GM21528 (cell line): Measurements from ENCODE around the gene PLEKHF1.

Source experiments
- ATAC-seq: cut with Tn5 transposase; IDR thresholded peaks from one replicate; pipeline ENCODE4 v1.9.1; 2021; ENCODE audit warnings: mild to moderate bottlenecking, moderate library complexity; ENCODE audit not compliant: unreplicated experiment, low FRiP score

The PLEKHF1 gene

GRCh38 chr19:29634423-29635130 lies 30.7 kb upstream of the PLEKHF1 start:
- no peak for ATAC-seq

DNA sequence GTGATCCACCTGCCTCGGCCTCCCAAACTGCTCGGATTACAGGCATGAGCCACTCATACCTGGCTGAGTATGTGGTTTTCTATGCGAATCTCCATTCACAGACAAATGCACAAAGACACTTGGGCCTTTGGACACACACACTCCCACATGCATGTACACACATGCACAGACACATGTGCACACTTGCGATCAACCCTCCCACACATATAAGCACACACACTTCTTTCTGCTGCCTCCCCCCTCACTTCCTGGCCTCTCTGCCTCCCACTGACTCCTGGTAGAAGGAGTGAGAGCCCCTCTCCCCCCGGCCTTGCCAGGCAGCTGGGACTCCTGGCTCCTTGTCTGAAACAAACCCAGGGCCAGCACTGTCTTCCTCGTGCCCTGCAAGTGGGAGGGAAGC lies 29.3 kb upstream of the PLEKHF1 start:
- no peak for ATAC-seq

DNA sequence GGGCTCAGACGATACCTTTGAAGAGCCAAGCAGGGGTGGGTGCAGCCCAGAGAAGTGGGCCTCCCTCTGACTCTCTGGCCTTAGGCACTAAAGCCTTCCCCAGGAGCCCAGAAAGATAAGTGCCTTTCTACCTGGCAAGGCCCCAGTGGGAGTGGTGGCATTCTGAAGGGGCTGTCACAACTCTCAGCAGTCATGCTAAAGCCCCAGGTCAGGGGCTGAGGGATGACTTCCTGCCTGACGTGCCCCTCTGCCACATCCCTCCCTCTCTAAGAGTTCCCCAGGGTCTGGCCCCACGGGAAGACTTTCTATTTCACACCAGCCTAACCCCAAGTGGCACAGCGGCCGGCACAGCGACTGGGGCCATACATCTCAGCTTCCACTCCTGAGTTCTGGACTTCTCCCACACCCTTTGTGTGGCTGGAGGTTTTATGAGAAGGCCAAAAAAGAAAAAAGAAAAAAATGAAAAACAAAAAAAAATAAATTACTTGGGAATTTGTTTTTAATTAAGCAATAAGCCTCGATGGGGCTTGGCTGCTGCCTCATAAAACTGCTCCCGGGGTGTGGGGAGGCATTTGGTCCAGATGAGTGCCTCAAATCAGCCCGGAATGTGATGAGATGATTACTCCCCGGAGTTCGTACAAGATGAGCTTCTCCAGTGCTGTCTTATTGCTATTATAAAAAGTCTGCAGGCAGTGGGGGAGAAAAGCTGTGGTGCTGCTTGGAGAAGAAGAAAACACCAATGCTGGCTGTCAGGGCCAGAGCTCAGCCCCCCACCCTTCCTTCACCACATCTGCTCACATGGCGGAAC lies 28.5 kb upstream of the PLEKHF1 start:
- ATAC-seq = no peak

- ATAC-seq = no peak
Measured at GRCh38 chr19:29639086-29639485, 26.2 kb upstream of the PLEKHF1 start.

GRCh38 chr19:29640231-29640630 lies 25.0 kb upstream of the PLEKHF1 start:
- no peak for ATAC-seq

GRCh38 chr19:29641597-29641996 lies 23.7 kb upstream of the PLEKHF1 start:
- no peak for ATAC-seq

- ATAC-seq = no peak
Measured at GRCh38 chr19:29643361-29643935, 21.8 kb upstream of the PLEKHF1 start.

DNA sequence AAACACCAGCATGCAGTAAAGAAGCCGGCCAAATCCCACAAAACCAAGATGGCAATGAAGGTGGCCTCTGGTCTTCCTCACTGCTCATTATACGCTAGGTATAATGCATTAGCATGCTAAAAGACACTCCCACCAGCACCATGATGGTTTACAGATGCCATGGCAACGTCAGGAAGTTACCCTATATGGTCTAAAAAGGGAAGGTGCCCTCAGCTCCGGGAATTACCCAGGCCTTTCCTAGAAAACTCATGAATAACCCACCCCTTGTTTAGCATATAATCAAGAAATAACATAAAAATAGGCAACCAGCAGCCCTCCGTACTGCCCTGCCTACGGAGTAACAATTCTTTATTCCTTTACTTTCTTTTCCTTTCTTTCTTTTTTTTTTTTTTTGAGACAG lies 21.1 kb upstream of the PLEKHF1 start:
- ATAC-seq = no peak

DNA sequence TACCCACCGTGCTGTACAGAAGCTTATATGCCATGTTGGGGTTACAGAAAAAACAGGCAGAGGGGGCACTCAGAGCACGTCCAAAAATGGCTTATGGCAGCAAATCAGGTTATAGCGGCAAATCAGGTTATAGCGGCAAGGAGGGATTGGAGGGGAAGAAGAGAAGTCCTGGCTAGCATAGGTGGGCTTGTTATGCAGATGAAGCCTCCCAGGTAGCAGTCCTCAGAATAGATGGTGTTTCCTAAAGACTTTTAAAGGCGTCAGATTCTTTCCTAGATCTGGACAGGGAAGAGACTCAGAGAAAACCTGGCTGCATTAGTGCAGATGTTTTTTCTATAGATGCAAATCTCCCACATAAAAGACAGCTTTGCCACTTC lies 19.8 kb upstream of the PLEKHF1 start:
- ATAC-seq = no peak

- ATAC-seq = no peak
Measured at GRCh38 chr19:29645911-29646310, 19.4 kb upstream of the PLEKHF1 start.

DNA sequence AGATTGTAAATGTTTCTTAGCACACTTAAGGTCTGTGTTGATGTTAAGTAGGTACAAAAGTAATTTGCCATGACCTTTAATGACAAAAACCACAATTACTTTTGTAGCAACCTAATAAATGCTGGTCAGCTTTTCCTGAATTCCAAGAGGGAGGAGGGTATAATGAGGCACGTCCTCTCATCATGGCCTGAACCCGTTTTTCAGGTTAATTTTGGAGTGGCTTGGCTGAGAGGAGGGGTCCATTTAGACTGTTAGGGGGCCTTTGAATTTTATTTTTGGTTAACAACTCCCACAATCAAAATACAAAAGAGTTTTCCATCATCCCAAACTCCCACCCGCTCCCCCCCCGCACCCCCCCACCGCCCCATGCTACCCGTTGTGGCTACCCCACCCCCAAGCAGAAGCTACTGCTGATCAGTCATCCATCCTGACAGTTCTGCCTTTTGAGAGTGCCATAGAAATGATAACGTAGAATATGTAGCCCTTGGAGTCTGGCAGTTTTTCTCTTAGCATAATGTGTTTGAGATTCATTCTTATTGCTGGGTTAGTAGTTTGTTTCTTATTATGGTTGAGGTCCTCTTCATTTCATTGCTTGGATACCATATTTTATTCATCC lies 14.4 kb upstream of the PLEKHF1 start:
- ATAC-seq = no peak

DNA sequence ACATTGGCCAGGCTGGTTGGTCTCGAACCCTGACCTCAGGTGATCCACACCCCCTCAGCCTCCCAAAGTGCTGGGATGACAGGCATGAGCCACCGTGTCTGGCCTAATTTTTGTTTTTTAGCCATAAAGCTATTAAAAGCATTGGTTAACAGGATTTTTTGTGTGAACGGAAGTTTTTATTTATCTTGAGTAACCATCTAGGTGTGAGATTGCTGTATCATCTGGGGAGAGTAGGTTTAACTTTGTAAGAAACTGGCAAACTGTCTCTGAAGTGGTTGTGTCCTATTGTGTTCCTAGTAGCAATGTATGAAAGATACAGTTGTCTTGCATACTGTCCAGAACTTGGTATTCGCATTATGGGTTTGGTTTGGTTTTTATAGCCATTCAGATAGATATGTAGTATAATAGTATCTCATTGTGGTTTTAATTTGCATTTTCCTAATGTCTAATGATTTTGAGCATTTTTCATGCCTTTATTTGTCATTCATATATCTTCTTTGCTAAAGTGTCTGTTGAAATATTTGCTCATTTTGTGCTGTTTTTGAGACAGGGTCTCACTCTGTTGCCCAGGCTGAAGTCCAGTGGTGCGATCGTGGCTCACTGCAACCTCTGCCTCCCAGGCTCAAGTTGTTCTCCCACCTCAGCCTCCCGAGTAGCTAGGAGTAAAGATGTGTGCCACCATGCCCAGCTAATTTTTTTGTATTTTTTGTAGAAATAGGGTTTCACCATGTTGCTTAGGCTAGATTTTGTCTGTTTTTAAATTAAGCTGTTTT lies 13.5 kb upstream of the PLEKHF1 start:
- ATAC-seq = no peak

DNA sequence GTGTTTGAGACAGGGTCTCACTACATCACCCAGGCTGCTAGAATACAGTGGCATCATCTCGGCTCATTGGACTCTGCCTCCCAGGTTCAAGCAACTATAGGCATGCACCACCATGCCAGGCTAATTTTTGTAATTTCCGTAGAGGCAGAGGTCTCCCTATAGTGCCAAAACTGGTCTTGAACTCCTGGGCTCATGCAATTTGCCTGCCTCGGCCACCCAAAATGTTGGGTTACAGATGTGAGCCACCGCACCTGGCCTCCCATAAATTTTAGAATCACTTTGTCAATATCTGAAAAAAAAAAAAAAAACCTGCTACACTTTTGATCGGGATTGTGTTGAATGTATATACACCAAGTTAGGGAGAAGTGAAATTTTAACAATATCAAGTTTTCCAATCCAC lies 11.9 kb upstream of the PLEKHF1 start:
- no peak for ATAC-seq

GRCh38 chr19:29655648-29656335 lies 9.5 kb upstream of the PLEKHF1 start:
- no peak for ATAC-seq

DNA sequence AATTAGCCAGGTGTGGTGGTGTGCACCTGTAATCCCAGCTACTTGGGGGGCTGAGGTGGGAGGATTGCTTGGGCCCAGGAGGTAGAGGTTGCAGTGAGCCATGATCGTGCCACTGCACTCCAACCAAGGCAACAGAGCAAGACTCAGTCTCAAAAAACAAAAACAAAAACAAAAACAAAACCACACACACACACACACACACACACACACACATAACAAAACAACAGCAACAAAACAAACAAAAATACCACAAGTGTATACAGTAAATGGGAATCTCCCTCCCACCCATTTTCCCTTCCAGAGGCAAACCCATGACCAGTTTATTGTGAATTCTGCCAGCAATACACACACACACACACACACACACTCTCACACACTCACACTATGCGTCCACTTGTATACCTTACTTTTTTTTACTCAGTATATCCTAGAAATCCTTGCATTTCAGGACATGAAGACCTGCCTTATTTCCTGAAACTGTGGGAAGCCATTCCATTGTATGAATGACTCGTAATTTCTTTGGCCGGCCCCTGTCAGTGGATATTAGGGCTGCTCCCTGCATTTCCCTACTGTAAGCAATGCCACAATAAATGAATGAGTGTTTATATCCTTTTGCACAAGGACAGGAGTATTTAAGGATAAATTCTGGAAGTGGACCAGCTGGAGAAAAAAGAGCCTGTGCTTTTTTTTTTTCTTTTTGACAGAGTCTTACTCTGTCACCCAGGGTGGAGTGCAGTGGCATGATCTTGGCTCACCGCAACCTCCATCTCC lies 6.9 kb upstream of the PLEKHF1 start:
- ATAC-seq = no peak

DNA sequence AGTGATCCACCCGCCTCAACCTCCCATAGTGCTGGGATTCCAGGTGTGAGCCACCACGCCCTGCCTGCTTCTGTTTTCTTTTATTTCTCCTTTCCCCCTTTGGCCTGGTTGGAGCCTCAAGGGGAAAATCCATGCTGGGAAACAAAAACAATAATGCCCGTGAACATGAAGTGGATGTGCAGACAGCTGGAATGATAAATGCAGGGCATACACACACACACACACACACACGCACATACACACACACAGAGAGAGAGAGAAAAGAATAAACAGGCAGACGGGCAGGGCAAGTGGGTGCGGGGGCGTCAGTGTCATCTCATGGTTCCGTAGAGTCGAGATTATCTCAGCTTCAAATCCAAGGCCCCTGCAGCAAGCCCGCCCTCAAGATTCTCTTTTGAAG lies 4.4 kb upstream of the PLEKHF1 start:
- no peak for ATAC-seq

DNA sequence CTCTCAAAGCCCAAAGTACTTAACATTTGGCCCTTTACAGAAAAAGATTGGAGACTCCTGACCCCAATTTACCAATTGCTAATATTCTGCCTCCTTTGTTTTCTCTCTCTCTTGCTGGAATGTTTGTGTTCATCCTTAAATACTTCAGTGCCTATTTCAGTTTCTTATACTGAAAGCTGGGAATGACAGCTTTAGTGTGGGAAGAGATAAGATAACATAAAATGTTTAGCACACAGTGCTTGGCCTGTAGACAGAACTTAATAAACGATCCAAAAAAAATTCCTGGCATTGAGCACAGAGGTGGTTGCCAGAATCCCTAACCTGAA lies 3.0 kb upstream of the PLEKHF1 start:
- no peak for ATAC-seq

DNA sequence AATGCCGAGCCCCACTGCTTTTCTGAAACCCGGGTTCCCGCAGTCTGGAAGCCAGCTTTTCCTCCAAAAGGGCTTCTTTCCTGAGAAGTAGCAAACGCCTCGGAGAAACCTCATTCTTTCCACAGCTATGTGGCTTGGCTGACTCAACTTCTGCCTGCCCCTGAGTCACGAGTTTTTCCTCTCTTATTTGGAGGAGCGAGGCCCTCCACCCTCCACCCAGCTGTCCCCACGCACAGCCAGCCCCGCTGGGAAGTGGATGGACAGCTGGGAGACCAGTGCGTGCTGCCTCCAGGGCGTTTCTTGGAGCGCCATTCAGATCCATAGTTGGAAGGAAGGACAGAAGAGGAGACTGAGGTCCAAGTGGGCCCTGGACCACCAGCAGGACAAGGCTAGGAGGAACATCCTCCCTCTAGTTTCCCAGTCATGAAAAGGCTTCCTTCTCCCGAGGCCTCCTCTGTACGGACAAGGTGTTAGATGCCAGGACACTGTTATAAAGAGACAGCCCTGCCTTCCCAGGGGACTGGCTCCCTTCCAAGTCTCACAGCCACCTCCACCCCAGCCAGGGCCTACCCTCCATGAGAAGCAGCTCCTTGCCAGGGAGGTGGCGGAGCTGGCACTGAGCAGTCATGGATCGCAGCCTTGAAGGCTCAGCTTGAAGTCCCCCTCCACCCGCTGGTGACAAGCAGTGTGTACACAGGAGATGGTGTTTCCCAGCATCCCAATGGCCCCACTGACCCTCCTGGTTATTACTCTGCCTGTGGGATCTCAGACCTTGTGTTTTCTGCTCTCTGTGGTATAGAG lies 2.5 kb upstream of the PLEKHF1 start:
- ATAC-seq = no peak
